NB4 (cell line): ENCODE measurements around the gene C1QTNF12.

Source experiments
- MYC ChIP-seq: IDR thresholded peaks from 2 replicates; pipeline ENCODE4 v1.6.1; 2011; ENCODE audit warnings: low read depth, low read length
- POLR2A ChIP-seq: IDR thresholded peaks from 2 replicates; pipeline ENCODE4 v1.6.1; 2011; ENCODE audit warnings: mild to moderate bottlenecking; ENCODE audit not compliant: insufficient read length; ENCODE audit errors: extremely low read depth
- TF ChIP-seq, protein P1 (sequence below): IDR thresholded peaks from one replicate; pipeline ENCODE4 v1.5.1; 2012; ENCODE audit warnings: low read depth, low read length
- TF ChIP-seq, protein P2 (sequence below): IDR thresholded peaks from 2 replicates; pipeline ENCODE4 v1.6.1; 2011; ENCODE audit warnings: low read depth, low read length

DNA sequence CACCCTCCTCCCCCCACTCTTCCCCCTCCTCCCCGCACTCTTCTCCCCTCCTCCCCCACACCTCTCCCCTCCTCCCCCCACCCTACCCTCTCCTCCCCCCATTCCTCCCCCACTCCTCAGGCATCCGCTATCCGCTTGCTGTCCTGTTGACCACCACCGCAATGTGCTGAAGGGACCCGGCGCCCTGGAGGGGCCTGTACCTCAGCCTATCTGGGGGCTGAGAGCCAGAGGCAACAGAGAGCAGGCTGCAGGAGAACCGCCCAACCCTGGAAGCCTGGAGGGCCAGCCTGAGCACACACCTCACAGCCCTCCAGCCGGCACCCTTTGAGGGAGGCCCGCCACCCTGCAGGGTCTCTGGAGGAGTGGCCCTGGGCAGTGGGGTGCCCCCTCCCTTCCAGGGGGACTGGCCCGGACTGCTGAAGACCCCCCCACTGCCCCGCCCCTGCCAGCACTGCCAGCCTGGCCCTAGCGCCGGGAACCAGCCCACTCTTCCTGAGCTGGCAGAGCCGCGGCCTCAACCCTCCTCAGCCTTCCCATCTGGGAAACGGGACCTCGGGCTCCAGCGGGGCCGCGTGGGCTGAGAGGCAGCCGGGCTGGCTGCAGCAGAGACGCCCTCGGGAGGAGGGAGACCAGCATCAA, 1.2 kb downstream of the C1QTNF12 start:
- TF ChIP-seq, protein P1, sequence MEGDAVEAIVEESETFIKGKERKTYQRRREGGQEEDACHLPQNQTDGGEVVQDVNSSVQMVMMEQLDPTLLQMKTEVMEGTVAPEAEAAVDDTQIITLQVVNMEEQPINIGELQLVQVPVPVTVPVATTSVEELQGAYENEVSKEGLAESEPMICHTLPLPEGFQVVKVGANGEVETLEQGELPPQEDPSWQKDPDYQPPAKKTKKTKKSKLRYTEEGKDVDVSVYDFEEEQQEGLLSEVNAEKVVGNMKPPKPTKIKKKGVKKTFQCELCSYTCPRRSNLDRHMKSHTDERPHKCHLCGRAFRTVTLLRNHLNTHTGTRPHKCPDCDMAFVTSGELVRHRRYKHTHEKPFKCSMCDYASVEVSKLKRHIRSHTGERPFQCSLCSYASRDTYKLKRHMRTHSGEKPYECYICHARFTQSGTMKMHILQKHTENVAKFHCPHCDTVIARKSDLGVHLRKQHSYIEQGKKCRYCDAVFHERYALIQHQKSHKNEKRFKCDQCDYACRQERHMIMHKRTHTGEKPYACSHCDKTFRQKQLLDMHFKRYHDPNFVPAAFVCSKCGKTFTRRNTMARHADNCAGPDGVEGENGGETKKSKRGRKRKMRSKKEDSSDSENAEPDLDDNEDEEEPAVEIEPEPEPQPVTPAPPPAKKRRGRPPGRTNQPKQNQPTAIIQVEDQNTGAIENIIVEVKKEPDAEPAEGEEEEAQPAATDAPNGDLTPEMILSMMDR = no peak
- TF ChIP-seq POLR2A = no peak
- TF ChIP-seq, protein P2, sequence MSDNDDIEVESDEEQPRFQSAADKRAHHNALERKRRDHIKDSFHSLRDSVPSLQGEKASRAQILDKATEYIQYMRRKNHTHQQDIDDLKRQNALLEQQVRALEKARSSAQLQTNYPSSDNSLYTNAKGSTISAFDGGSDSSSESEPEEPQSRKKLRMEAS = no peak
- TF ChIP-seq MYC = no peak
